Measurements from ENCODE around the gene SPAG9. TPM values are rescaled to one million over a fixed set of nuclear protein-coding genes. Genes with fewer than 3 reads are reported as not detected.

SPAG9 gene
- total RNA-seq, 1 donor from 2014 or later: 72.9 TPM

DNA sequence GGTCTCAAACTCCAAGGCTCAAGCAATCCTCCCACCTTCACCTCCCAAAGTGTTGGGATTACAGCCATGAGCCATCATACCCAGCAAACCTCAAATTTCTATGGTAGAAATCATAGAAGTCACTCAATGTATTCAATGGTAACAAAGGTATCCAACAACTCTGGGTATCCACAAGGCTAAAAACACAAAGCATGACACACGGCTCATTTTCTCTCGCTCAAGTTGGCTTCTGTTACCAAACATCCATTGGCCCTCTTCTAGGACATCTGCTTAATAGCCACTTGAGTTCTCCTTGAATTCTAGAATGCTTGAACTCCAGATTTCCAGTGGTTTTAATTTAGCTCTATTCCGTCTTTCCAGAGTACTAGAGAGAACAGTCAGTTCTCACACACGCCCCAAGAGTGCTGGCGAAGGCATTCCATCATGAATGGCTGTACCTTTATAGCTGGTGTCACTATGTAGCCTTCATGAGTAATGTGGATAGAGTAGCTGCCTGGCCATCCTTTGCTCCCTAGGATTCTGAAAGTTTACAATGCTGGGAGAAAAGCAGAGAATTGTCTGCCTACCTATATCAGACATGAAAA is 42.6 kb downstream of the SPAG9 start:
- Mint-ChIP-seq H3K4me3 (no peak overlapping the region), H3K27ac (no peak overlapping the region), H3K4me1 (no peaks in the 10 kb centered on the region), H3K9me3 (no peaks in the 10 kb centered on the region), H3K27me3 (ENCODE audit: low read depth) (no peaks in the 10 kb centered on the region), H3K36me3 (peaks cover 16% of the 10 kb centered on the region)
- TF ChIP-seq, protein P1, sequence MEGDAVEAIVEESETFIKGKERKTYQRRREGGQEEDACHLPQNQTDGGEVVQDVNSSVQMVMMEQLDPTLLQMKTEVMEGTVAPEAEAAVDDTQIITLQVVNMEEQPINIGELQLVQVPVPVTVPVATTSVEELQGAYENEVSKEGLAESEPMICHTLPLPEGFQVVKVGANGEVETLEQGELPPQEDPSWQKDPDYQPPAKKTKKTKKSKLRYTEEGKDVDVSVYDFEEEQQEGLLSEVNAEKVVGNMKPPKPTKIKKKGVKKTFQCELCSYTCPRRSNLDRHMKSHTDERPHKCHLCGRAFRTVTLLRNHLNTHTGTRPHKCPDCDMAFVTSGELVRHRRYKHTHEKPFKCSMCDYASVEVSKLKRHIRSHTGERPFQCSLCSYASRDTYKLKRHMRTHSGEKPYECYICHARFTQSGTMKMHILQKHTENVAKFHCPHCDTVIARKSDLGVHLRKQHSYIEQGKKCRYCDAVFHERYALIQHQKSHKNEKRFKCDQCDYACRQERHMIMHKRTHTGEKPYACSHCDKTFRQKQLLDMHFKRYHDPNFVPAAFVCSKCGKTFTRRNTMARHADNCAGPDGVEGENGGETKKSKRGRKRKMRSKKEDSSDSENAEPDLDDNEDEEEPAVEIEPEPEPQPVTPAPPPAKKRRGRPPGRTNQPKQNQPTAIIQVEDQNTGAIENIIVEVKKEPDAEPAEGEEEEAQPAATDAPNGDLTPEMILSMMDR (IDR thresholded peaks at IDR 0.05; ENCODE audit: unreplicated experiment): no peak
- no peak for DNase-seq (ENCODE audit: low spot score in 2 of 2, unreplicated experiment in 2 of 2)

DNA sequence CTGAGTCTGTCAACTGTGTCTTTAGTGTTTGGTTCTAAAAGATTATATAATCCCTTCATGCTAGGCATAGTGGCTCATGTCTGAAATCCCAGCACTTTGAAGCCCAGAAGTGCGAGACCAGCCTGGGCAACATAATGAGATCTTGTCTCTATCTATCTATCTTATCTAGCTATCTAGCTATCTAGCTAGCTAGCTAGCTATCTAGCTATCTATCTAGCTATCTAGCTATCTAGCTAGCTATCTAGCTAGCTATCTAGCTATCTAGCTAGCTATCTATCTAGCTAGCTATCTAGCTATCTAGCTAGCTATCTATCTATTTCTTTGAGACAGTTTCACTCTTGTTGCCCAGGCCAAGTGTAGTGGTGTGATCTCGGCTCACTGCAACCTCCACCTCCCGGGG is 43.8 kb downstream of the SPAG9 start:
- H3K4me1 Mint-ChIP-seq: no peaks in the 10 kb centered on the region
- H3K27me3 Mint-ChIP-seq (ENCODE audit: low read depth): no peaks in the 10 kb centered on the region
- TF ChIP-seq, protein P1 (IDR thresholded peaks at IDR 0.05; ENCODE audit: unreplicated experiment): no peak
- no peak for DNase-seq (ENCODE audit: low spot score in 2 of 2, unreplicated experiment in 2 of 2)
- no peaks in the 10 kb centered on the region for H3K9me3 Mint-ChIP-seq
- no peak overlapping the region for H3K27ac Mint-ChIP-seq
- no peak overlapping the region for H3K4me3 Mint-ChIP-seq
- H3K36me3 Mint-ChIP-seq: peaks cover 18% of the 10 kb centered on the region

DNA sequence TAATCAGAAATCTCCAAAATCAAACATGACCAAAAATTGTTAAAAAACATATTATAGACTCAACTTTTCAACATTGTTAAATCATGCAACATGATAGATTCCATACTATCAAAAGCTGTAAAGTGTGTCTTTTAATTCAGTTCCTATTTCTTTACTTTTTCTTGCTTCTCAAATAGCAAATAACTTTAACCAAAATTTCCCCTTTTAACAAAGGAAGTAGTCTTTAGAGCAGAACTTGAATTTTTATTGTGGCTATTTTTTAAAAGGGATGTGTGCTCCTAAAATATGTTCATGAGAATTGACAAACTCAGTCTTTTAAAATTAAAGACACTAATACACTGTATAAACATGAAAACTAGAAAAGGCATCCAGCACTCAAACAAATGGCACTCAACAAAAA is 49.1 kb downstream of the SPAG9 start:
- Mint-ChIP-seq H3K27me3 (ENCODE audit: low read depth) (no peaks in the 10 kb centered on the region), H3K27ac (no peak overlapping the region), H3K9me3 (no peaks in the 10 kb centered on the region), H3K36me3 (peaks cover 5% of the 10 kb centered on the region), H3K4me1 (peaks cover 5% of the 10 kb centered on the region), H3K4me3 (no peak overlapping the region)
- no peak for DNase-seq (ENCODE audit: low spot score in 2 of 2, unreplicated experiment in 2 of 2)
- TF ChIP-seq, protein P1 (IDR thresholded peaks at IDR 0.05; ENCODE audit: unreplicated experiment): no peak

DNA sequence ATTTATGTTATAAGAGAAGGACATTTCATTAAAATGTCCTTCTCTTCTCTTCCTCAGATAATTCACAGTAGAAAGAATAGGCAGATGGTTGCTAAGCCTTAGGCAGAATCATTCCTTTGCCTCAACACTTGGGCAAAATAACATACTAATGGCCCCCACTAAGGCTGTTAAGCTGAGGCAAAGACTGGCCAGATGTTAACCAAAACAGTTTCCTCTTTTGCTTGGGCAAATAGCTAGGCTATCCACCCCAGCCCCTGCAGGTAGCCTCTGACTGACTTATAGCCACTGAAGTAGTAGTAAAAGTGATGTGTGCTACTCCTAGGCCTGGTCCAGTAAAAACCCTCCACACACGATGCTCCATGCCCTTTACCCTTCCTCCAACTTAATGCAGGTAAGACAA is 55.2 kb downstream of the SPAG9 start:
- TF ChIP-seq, protein P1 (IDR thresholded peaks at IDR 0.05; ENCODE audit: unreplicated experiment): no peak
- Mint-ChIP-seq H3K27ac (no peak overlapping the region), H3K36me3 (peaks cover 2% of the 10 kb centered on the region), H3K27me3 (ENCODE audit: low read depth) (no peaks in the 10 kb centered on the region), H3K4me1 (peaks cover 5% of the 10 kb centered on the region), H3K4me3 (no peak overlapping the region), H3K9me3 (no peaks in the 10 kb centered on the region)
- DNase-seq (ENCODE audit: low spot score in 2 of 2, unreplicated experiment in 2 of 2): no peak

DNA sequence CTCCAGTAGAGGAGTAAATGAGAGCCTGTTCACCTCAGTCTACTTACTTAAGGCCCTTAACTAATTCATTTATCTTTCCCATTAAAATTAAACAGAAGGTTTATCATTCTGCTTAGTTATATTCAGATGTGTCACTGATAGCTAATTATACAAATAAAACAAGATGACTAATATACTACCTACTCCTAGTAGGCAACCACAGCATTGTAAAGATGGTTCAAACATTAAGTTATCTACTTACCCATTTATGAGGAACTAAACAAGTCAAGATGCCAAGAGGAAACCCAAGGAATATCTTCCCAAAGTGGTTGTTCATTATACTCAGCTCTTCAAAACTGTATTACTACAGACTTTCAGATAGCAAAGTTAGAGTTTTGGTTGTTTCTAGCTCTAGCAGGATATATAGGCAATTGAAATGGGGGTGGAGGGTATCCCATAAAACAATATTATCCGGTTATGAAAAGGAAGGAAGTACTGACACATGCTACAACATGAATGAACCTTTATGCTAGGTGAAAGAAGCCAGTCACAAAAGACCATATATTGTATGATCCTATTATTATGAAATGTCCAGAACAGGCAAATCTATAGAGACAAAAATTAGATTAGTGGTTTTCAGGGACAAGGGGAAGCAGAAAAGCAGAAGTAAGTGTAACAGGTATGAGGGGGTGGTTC is 56.5 kb downstream of the SPAG9 start:
- H3K4me3 Mint-ChIP-seq: no peak overlapping the region
- no peak for DNase-seq (ENCODE audit: low spot score in 2 of 2, unreplicated experiment in 2 of 2)
- peaks cover 2% of the 10 kb centered on the region for H3K36me3 Mint-ChIP-seq
- no peaks in the 10 kb centered on the region for H3K9me3 Mint-ChIP-seq
- H3K4me1 Mint-ChIP-seq: no peaks in the 10 kb centered on the region
- no peak overlapping the region for H3K27ac Mint-ChIP-seq
- no peaks in the 10 kb centered on the region for H3K27me3 Mint-ChIP-seq (ENCODE audit: low read depth)
- TF ChIP-seq, protein P1 (IDR thresholded peaks at IDR 0.05; ENCODE audit: unreplicated experiment): no peak

All from mesothelial cell of epicardium (in vitro differentiated cells).